ENCODE measurements around the gene DESI2.

DNA sequence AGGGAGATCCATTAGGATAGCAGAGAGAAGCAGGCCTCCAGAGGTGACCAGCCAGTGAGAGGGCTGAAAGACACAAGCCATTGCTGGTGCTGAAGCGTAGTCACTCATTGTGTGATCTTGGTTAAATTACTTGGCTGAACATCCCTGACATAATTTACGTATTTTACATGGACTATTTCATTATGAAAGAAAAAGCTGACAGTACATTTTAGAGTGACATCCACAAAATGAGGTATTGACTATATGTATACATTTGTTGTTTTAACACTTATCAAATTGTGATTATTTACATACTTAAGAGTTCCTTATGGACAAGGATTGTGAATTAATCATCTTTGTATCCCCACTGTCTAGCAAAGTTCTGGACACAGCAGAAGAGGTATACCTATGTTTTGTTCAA lies 14.9 kb downstream of the DESI2 start:
- TF ChIP-seq, protein P1, sequence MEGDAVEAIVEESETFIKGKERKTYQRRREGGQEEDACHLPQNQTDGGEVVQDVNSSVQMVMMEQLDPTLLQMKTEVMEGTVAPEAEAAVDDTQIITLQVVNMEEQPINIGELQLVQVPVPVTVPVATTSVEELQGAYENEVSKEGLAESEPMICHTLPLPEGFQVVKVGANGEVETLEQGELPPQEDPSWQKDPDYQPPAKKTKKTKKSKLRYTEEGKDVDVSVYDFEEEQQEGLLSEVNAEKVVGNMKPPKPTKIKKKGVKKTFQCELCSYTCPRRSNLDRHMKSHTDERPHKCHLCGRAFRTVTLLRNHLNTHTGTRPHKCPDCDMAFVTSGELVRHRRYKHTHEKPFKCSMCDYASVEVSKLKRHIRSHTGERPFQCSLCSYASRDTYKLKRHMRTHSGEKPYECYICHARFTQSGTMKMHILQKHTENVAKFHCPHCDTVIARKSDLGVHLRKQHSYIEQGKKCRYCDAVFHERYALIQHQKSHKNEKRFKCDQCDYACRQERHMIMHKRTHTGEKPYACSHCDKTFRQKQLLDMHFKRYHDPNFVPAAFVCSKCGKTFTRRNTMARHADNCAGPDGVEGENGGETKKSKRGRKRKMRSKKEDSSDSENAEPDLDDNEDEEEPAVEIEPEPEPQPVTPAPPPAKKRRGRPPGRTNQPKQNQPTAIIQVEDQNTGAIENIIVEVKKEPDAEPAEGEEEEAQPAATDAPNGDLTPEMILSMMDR (IDR thresholded peaks at IDR 0.05) = no peak
- no peak for TF ChIP-seq POLR2A (IDR thresholded peaks at IDR 0.05)

Measured in sigmoid colon (tissue), 3 donors.